HG03521 (cell line): ENCODE data around the gene CCDC175.
A peak's percentile ranks its signal among the peaks of the same experiment; 100 is the strongest.

ENCODE experiments used
- ATAC-seq: cut with Tn5 transposase; IDR thresholded peaks from one replicate; pipeline ENCODE4 v1.9.1; 2021; ENCODE audit warnings: mild to moderate bottlenecking, moderate library complexity; ENCODE audit not compliant: unreplicated experiment

Gene CCDC175

GRCh38 chr14:59576332-59577294, at the start of gene CCDC175:
TSS of gene CCDC175 (minus strand) at chr14:59576812. CDS start at chr14:59576775, 37 bp downstream.
- ATAC-seq: peak; percentile 96

- ATAC-seq: no peak
These were observed 46.0 kb upstream of the CCDC175 start for GRCh38 chr14:59622631-59623030.

- no peak for ATAC-seq
These were observed 42.4 kb upstream of the CCDC175 start for GRCh38 chr14:59619061-59619460.

DNA sequence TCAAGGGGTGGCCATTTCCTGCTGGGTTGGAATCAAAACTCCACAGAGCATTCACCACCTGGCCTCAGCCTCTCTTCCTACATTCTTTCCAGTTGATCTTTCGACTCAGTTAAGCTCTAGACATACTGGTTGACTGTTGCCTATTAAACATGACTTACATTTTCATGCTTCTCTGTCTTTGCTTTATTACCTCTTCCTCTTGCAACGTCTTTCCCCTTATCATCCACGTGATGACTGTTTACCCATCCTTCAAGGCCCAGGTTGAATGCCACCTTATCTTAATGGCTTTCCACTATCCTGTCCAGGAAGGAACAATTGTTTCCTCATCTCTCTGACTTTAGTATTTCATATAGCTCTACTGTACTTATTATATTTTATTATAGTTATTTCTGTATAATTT, 24.4 kb upstream of the CCDC175 start:
- no peak for ATAC-seq

DNA sequence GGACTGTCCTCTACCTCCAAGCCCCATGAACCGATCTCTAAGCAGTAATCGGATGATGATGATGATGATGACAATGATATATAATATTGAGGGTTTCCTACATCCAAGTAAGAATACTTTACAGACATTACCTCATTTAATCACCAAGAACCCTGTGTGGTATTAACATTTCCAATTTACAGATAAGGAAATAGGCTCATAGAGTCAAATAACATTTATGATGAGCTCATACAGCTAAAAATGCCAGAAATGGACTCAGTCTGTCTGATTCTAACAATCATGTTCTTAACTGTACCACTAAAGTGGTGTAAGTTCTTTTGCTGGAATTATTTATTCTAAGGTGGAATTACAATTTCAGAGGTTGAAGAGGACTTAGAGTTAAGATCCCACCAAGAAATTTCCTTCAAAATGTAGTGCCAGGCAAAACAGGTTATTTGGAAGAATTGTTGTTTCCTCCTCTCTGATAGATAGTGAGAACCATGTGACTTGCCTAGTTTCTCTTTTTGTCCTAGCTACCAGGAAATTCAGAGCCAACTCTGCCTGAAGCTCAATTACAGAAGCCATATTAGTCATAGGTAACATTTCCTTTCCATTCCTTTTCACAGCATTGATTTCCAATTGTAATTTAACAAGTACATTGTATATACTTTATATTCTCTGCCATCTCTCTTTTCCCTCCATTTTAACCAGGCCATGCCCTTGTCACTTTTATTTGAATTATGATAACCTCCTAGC, 23.8 kb upstream of the CCDC175 start:
- no peak for ATAC-seq

DNA sequence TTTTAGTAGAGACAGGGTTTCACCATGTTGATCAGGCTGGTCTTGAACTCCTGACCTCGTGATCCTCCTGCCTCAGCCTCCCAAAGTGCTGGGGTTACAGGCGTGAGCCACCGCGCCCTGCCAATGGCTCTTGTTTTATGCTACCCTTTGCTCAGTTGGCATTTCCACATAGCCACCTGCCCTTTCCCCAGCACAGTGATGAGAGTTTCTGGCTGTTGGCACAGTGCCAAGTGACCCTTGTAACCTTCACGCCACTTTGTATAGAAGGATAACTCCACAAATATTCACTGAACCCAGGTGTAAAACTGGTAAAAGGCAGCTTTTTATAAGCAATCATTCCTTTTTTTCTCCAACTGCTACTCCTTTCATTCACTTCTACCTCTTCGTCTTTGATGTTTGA, 18.5 kb upstream of the CCDC175 start:
- ATAC-seq: no peak

DNA sequence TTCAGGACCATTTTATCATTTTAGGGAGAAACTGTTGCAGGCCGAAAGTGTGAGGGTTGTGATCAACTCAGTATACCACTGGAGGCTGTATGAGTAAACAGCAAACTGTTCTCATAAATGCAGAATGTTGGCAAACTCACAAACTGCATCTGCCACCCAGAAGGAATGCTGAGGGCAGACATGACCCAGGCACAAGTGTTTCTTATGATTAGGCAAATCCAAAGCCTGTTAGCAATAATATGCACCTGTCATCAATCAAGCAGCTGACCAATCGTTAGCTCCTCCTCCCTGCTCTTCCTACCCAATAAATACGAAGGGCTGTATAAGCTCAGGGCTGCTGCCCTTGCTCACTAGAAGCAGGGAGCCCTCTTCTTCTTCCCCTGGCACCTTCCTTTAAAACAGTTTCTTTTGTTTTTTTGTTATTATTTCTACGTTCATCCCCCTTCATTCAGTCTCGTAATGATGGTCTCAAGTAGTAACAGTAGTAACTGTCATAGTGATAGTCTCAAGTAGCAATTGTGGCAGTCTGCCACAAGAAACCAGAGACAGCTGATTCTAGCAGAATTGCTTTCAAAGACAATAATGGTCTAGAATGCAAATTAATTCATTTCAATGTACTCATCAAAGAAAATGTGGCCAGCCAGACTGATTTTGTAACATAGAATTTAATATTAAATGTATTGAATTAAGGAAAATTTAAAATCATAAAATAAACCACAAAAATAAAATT, 15.2 kb upstream of the CCDC175 start:
- ATAC-seq: no peak

DNA sequence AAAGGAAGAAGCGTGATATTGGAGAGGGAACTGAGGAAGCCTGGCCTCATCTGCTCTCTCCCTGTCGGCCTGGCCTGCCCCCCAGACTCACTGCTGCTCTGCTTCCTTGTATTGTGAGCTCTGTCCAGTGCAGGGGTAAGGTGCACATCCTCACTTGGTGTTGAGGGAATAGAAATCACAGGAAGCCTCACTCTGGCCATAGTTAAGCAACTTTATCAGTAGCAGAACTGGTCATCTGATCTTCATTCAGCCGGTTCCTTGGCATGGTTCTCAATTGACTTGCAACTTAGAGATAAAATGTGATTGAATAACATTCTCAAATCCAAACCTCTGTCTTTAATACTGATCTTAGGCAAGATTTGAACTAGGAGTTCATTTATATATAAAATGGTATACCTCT, 11.5 kb upstream of the CCDC175 start:
- no peak for ATAC-seq

DNA sequence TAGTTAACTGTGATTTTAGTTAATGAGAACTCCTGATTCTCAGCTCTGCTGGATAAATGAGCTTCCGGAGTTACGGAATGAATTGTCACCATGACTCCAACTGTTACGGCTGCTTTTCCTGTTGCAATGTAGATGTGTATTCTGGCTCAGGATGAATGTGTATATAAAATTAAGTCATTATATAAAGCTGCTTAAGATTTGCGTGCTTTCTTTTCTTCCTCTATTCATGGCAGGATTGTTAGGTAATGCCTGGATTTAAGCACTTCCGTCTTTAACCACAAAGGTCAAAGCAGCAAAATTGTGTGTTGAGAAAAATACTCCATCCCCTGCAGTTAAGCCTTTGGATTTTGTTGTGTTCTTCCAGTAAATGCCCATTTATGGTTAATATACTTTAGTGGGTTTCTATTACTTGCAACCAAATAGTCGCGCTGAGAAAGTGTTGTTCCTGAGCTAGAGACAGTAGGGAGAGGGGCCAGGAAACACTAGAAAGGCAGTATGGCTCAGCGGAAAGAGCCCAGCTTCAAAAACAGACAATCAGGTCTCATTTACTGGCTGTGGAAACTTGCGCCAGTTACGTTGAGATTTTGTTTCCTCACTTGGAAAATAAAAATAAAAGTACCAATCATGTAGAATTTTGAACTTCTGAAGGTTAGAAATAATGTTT, 9.4 kb upstream of the CCDC175 start:
- ATAC-seq: no peak

- ATAC-seq: no peak
These were observed 7.1 kb upstream of the CCDC175 start for GRCh38 chr14:59583755-59584154.

DNA sequence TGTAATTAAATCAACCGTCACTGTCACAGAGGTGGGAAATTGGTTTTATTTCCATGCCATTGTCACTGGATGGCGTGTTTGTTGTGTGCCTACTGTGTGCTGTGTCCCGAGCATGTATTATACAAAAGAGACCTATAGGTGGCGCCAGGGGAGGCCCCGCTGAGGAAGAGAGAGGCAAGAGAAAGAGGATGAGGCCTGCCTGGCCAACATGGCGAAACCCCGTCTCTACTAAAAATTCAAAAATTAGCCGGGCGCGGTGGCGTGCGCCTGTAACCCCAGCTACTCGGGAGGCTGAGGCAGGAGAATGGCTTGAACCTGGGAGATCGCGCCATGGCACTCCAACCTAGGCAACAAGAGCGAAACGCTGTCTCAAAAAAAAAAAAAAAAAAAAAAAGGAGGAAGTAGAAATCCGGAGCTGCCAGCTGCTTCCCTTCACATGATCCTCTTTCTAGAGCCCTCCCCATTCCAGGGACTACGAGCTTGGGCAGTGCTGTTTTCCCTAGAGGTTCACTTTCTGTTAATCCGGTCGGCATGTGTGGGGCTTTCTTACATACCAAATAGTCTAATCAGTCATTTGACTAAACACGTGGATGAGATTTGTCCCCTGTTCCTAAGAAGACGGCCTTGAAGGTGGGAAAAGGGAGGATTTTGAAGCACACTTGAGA, 6.4 kb upstream of the CCDC175 start:
- no peak for ATAC-seq

GRCh38 chr14:59582161-59582560, 5.5 kb upstream of the CCDC175 start:
- ATAC-seq: no peak

- no peak for ATAC-seq
These were observed 4.3 kb upstream of the CCDC175 start for GRCh38 chr14:59580911-59581310.

- ATAC-seq: no peak
These were observed 6.5 kb downstream of the CCDC175 start for GRCh38 chr14:59570122-59570521.

- no peak for ATAC-seq
These were observed 9.9 kb downstream of the CCDC175 start for GRCh38 chr14:59566725-59567124.

GRCh38 chr14:59566296-59566695, 10.3 kb downstream of the CCDC175 start:
- no peak for ATAC-seq

- no peak for ATAC-seq
These were observed 11.5 kb downstream of the CCDC175 start for GRCh38 chr14:59565087-59565486.

GRCh38 chr14:59564366-59564765, 12.2 kb downstream of the CCDC175 start:
- no peak for ATAC-seq

- ATAC-seq: no peak
These were observed 29.3 kb downstream of the CCDC175 start for GRCh38 chr14:59547310-59547709.

DNA sequence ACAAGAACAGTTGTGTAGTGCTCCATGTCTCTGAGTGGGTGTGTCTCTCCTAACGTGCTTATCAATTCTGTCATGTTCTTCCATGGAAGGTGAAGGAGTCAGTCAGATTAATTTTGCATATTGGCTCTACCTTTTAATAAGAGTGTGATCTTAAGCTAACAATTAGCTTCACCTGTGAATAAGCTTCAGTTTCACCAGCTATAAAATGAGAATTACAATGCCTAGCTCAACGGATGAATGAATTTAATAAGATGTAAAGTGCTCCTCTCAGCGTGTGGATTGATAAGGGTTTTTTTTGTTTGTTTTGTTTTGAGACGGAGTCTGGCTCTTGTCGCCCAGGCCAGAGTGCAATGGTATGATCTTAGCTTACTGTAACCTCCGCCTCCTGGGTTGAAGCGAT, 32.7 kb downstream of the CCDC175 start:
- ATAC-seq: no peak
